SK-N-SH (cell line): ENCODE measurements around the gene PSMD7. TPM values are rescaled to one million over a fixed set of nuclear protein-coding genes. Genes with fewer than 3 reads are reported as not detected.
A peak's percentile ranks its signal among the peaks of the same experiment; 100 is the strongest.

Experiments
- CTCF ChIA-PET: fragments of 300-600, 350-600 bp; formaldehyde crosslinking; extraction: SDS; loops from one replicate; lab custom pipeline; 2021; lab: Yijun Ruan, JAX
- POLR2A ChIA-PET: fragments of 350-600 bp; sonication (Branson Sonifier 250); formaldehyde crosslinking; extraction: SDS; loops from one replicate; lab custom pipeline; 2020; ENCODE audit warnings: antibody characterized with exemption, inconsistent platforms; lab: Yijun Ruan, JAX
- DNase-seq: peaks from one replicate; pipeline ENCODE4 v3.0.0; 2012
- H2AFZ ChIP-seq: fragments of 200-600 bp; sonication (generic); 2 replicates; pipeline ENCODE4 v1.8.1; 2016; ENCODE audit warnings: antibody characterized with exemption, mild to moderate bottlenecking, low read depth
- H3F3A ChIP-seq: fragments of 200-600 bp; sonication (generic); replicated peaks from 2 replicates; pipeline ENCODE3; 2016; ENCODE audit warnings: antibody characterized with exemption, mild to moderate bottlenecking; ENCODE audit not compliant: insufficient read depth
- H3K27ac ChIP-seq, 2 experiments: fragments of 200-500 bp in 1 of 2; fragments of 200-600 bp in 1 of 2; sonication (Bioruptor generic) in 1 of 2; sonication (generic), shearing (Covaris generic) in 1 of 2; 2 replicates each; pipeline versions ENCODE4 v1.5.1 to v1.6.1; 2014 to 2016; ENCODE audit warnings: low read depth in 2 of 2, inconsistent platforms in 1 of 2, low read length in 1 of 2, mild to moderate bottlenecking in 1 of 2, mixed read lengths in 1 of 2
- H3K27me3 ChIP-seq: fragments of 200-600 bp; sonication (generic), shearing (Covaris generic); 2 replicates; pipeline ENCODE4 v1.6.1; 2016; ENCODE audit warnings: mixed run types; ENCODE audit not compliant: insufficient read depth
- H3K36me3 ChIP-seq, 2 experiments: fragments of 200-500 bp in 1 of 2; fragments of 200-600 bp in 1 of 2; sonication (Bioruptor generic) in 1 of 2; sonication (generic) in 1 of 2; replicated peaks in 1 of 2; 2 replicates each; pipeline versions ENCODE3 to v1.5.1; 2014 to 2016; ENCODE audit warnings: low read length in 1 of 2, mild to moderate bottlenecking in 1 of 2; ENCODE audit not compliant: insufficient read depth in 2 of 2, control insufficient read depth in 1 of 2
- H3K4me1 ChIP-seq, 2 experiments: fragments of 200-500 bp in 1 of 2; fragments of 200-600 bp in 1 of 2; sonication (Bioruptor generic) in 1 of 2; sonication (generic), shearing (Covaris generic) in 1 of 2; 2 replicates each; pipeline versions ENCODE4 v1.5.1 to v1.6.1; 2014 to 2016; ENCODE audit warnings: low read depth in 1 of 2, low read length in 1 of 2, mixed run types in 1 of 2; ENCODE audit not compliant: insufficient read depth in 2 of 2, control insufficient read depth in 1 of 2
- H3K4me2 ChIP-seq: fragments of 200-600 bp; sonication (generic), shearing (Covaris generic); 2 replicates; pipeline ENCODE4 v1.6.1; 2017; ENCODE audit warnings: mixed run types
- H3K4me3 ChIP-seq, 2 experiments: fragments of 200-500 bp in 1 of 2; fragments of 200-600 bp in 1 of 2; sonication (Bioruptor generic) in 1 of 2; sonication (generic), shearing (Covaris generic) in 1 of 2; 2 replicates each; pipeline versions ENCODE4 v1.5.1 to v1.8.1; 2014 to 2016; ENCODE audit warnings: low read depth in 2 of 2, inconsistent platforms in 1 of 2, low read length in 1 of 2, mild to moderate bottlenecking in 1 of 2, mixed read lengths in 1 of 2, moderate library complexity in 1 of 2
- H3K79me2 ChIP-seq: fragments of 200-600 bp; sonication (generic); 2 replicates; pipeline ENCODE4 v1.8.1; 2017; ENCODE audit warnings: mild to moderate bottlenecking; ENCODE audit not compliant: insufficient read depth
- H3K9ac ChIP-seq: fragments of 200-600 bp; sonication (generic); 2 replicates; pipeline ENCODE4 v1.6.1; 2017; ENCODE audit warnings: mixed run types
- H3K9me2 ChIP-seq: fragments of 200-600 bp; sonication (generic); 2 replicates; pipeline ENCODE4 v1.6.1; 2017; ENCODE audit warnings: mixed run types
- H3K9me3 ChIP-seq: fragments of 200-600 bp; sonication (generic); 2 replicates; pipeline ENCODE4 v1.6.1; 2017; ENCODE audit warnings: mixed run types, mild to moderate bottlenecking, moderate library complexity
- H4K20me1 ChIP-seq: fragments of 200-600 bp; sonication (generic); 2 replicates; pipeline ENCODE4 v1.6.1; 2017; ENCODE audit warnings: mild to moderate bottlenecking, mixed run types; ENCODE audit not compliant: insufficient read depth
- CHD2 ChIP-seq: fragments of 150-350 bp; IDR thresholded peaks from 2 replicates; pipeline ENCODE4 v1.6.1; 2018; ENCODE audit warnings: low read length; ENCODE audit not compliant: partially characterized antibody
- ELF1 ChIP-seq: IDR thresholded peaks from 2 replicates; pipeline ENCODE4 v1.4.0; 2012
- EZH2phosphoT487 ChIP-seq: fragments of 200-600 bp; sonication (generic); IDR thresholded peaks from 2 replicates; pipeline ENCODE4 v1.6.1; 2017; ENCODE audit warnings: low read depth, mixed run types, mild to moderate bottlenecking, antibody characterized with exemption, moderate library complexity, borderline replicate concordance
- JUND ChIP-seq: IDR thresholded peaks from 2 replicates; pipeline ENCODE4 v1.4.0; 2012
- MAX ChIP-seq: IDR thresholded peaks from 2 replicates; pipeline ENCODE4 v1.4.0; 2012; ENCODE audit warnings: low read depth
- MEF2A ChIP-seq: IDR thresholded peaks from 2 replicates; pipeline ENCODE4 v1.4.0; 2012; ENCODE audit warnings: low read depth, borderline replicate concordance
- NRF1 ChIP-seq: IDR thresholded peaks from 2 replicates; pipeline ENCODE4 v1.6.1; 2012; ENCODE audit warnings: low read depth, mild to moderate bottlenecking, low read length
- PBX3 ChIP-seq: IDR thresholded peaks from 2 replicates; pipeline ENCODE4; 2012
- POLR2AphosphoS5 ChIP-seq: IDR thresholded peaks from 2 replicates; pipeline ENCODE4 v1.6.1; 2012; ENCODE audit warnings: low read depth, low read length
- RAD21 ChIP-seq: IDR thresholded peaks from 2 replicates; pipeline ENCODE4 v1.6.1; 2012; ENCODE audit warnings: mild to moderate bottlenecking, low read length
- RXRA ChIP-seq: IDR thresholded peaks from 2 replicates; pipeline ENCODE4 v1.4.0; 2012; ENCODE audit warnings: low read depth, mild to moderate bottlenecking, borderline replicate concordance
- TAF1 ChIP-seq: IDR thresholded peaks from 2 replicates; pipeline ENCODE4 v1.6.1; 2012; ENCODE audit warnings: low read depth, mild to moderate bottlenecking, low read length, moderate library complexity, borderline replicate concordance
- TEAD4 ChIP-seq: IDR thresholded peaks from 2 replicates; pipeline ENCODE4 v1.4.0; 2012; ENCODE audit warnings: mild to moderate bottlenecking, borderline replicate concordance; ENCODE audit not compliant: insufficient read depth
- YY1 ChIP-seq: IDR thresholded peaks from 2 replicates; pipeline ENCODE4 v1.4.0; 2012; ENCODE audit warnings: low read depth, mild to moderate bottlenecking
- WGBS: methylation state at CpG from one replicate; pipeline ENCODE4 v1.1.6; 2017; ENCODE audit warnings: low lambda C conversion rate; 5-methylcytosine and 5-hydroxymethylcytosine counted together
- polyA plus RNA-seq, 3 experiments: library from polyadenylated mRNA; depleted of rRNA; stranded (reverse); fragments of >200 nt; gene quantifications; 2 replicates each; pipeline ENCODE4 v1.2.3, GENCODE V29; 2012

Gene PSMD7
- polyA plus RNA-seq, 1 of the 3 experiments (the other 2 are of a cell fraction): 142 TPM

DNA sequence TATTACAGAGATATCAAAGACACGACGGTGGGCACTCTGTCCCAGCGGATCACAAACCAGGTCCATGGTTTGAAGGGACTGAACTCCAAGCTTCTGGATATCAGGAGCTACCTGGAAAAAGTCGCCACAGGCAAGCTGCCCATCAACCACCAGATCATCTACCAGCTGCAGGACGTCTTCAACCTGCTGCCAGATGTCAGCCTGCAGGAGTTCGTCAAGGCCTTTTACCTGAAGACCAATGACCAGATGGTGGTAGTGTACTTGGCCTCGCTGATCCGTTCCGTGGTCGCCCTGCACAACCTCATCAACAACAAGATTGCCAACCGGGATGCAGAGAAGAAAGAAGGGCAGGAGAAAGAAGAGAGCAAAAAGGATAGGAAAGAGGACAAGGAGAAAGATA, 8.7 kb downstream of the PSMD7 start:
- Histone ChIP-seq H3K36me3 (peaks cover 68 to 70% of the 10 kb centered on the region in 2 experiments), H3K9me3 (no peaks in the 10 kb centered on the region), H3K4me3 (no peak overlapping the region), H2AFZ (no peak overlapping the region), H3K9ac (no peak overlapping the region), H3K4me2 (no peak overlapping the region), H4K20me1 (peaks cover 2% of the 10 kb centered on the region; the same call in 1 of the 2 replicates), H3K79me2 (peaks cover 13% of the 10 kb centered on the region), H3K27ac (no peak overlapping the region; a peak in 1 of 4 replicates), H3K27me3 (no peaks in the 10 kb centered on the region), H3K4me1 (no peaks in the 10 kb centered on the region), H3K9me2 (no peaks in the 10 kb centered on the region), H3F3A (peaks cover 25% of the 10 kb centered on the region)
- WGBS: 96% methylated on average over 11 of the region's 11 CpGs
- ChIA-PET CTCF (interaction anchor here (0.6 to 1.5 kb wide), 10 partner anchors 8 to 557 kb away, joined by 3 to 8 read pairs (median 4); no protein-coding TSS in a partner anchor), POLR2A (interaction anchor here (2.1 kb wide), 1 partner anchor 8 kb away, joined by 8 read pairs; the partner anchor contains the start of gene PSMD7)
- no peak for DNase-seq
- TF ChIP-seq TEAD4 (no peak), RAD21 (no peak), MEF2A (no peak), MAX (no peak), ELF1 (no peak), EZH2phosphoT487 (no peak), PBX3 (no peak), RXRA (no peak), YY1 (no peak), TAF1 (no peak), CHD2 (no peak), JUND (no peak), NRF1 (no peak)

- 0 out of 2 replicates have a peak, but pooled peaks have one; percentile 10 for TF ChIP-seq POLR2AphosphoS5
- TF ChIP-seq CHD2: no peak
- H3K4me1 ChIP-seq: no peaks in the 10 kb centered on the region
- no peak overlapping the region for H3K4me3 ChIP-seq
- H3K9me3 ChIP-seq: no peaks in the 10 kb centered on the region
- no peaks in the 10 kb centered on the region for H3K9me2 ChIP-seq
- H3K27me3 ChIP-seq: no peaks in the 10 kb centered on the region
- no peaks in the 10 kb centered on the region for H4K20me1 ChIP-seq
- peaks cover 59 to 61% of the 10 kb centered on the region in 2 experiments for H3K36me3 ChIP-seq
- POLR2A ChIA-PET: interaction anchor here (0.6 to 2.1 kb wide), 2 partner anchors 9 to 365 kb away, joined by 3 to 8 read pairs; partner anchors contain the start of gene PSMD7
- DNase-seq: no peak
- CTCF ChIA-PET: interaction anchor here (1.0 to 1.2 kb wide), 4 partner anchors 9 to 152 kb away, joined by 3 to 4 read pairs (median 4); partner anchors contain the start of gene PSMD7
- H3K4me2 ChIP-seq: no peak overlapping the region
- H3K79me2 ChIP-seq: peaks cover 4% of the 10 kb centered on the region; the same call in 1 of the 2 replicates
- WGBS: 80% methylated on average over 8 of the region's 8 CpGs
- no peak overlapping the region for H3K9ac ChIP-seq
- peaks cover 25% of the 10 kb centered on the region for H3F3A ChIP-seq
- H3K27ac ChIP-seq: no peak overlapping the region
- no peak overlapping the region for H2AFZ ChIP-seq
Observed at GRCh38 chr16:74305978-74306784, 9.6 kb downstream of the PSMD7 start.
